HCT116 (cell line): ENCODE data around the gene RNASEL. TPM values are rescaled to one million over a fixed set of nuclear protein-coding genes. Genes with fewer than 3 reads are reported as not detected.

ENCODE experiments used
- ATAC-seq: fragments of 200-7000 bp; cut with Tn5 transposase; 2 replicates; pipeline ENCODE4 v1.9.1; 2020; ENCODE audit warnings: mild to moderate bottlenecking, moderate library complexity
- BruUV-seq: library from RNA; stranded (reverse); fragments of 400-500 nt; replicated peaks from 2 replicates; lab custom pipeline; 2021; lab: Mats Ljungman, UMichigan
- CTCF ChIA-PET: fragments of 300-600 bp; sonication (Branson Sonifier 250); formaldehyde crosslinking; loops from one replicate; lab custom pipeline; 2021; ENCODE audit warnings: antibody characterized with exemption; lab: Charles Lee
- POLR2A ChIA-PET: fragments of 300-600, 350-600 bp; sonication (Branson Sonifier 250); formaldehyde crosslinking; loops from one replicate; lab custom pipeline; 2021; ENCODE audit warnings: antibody characterized with exemption; lab: Charles Lee
- RAD21 ChIA-PET, 2 experiments: fragments of 300-600 bp; sonication (Branson Sonifier 250); formaldehyde crosslinking; loops; one replicate each; lab custom pipeline; 2023; ENCODE audit warnings: low total read pairs in 2 of 2; ENCODE audit not compliant: uncharacterized antibody in 2 of 2, unreplicated experiment in 2 of 2, low non-redundant PET in 1 of 2; lab: Charles Lee
- DNase-seq: peaks from one replicate; pipeline ENCODE4 v3.0.0-alpha.2; 2010; ENCODE audit warnings: low read depth, low spot score
- H2AFZ ChIP-seq: fragments of 200-600 bp; shearing (Covaris generic), sonication (generic); 2 replicates; pipeline ENCODE4 v1.6.1; 2017; ENCODE audit warnings: low read depth, mixed run types, mixed read lengths, antibody characterized with exemption, low read length; ENCODE audit not compliant: poor library complexity, severe bottlenecking
- H3K27ac ChIP-seq: 2 replicates; pipeline ENCODE4 v1.5.1; 2012; ENCODE audit warnings: low read depth, low read length
- H3K27me3 ChIP-seq: fragments of 200-600 bp; sonication (generic); 2 replicates; pipeline ENCODE4 v1.6.1; 2016; ENCODE audit warnings: mixed run types, low read length, mixed read lengths; ENCODE audit not compliant: insufficient read depth
- H3K36me3 ChIP-seq, 2 experiments: fragments of 200-500 bp in 1 of 2; fragments of 200-600 bp in 1 of 2; sonication (Bioruptor generic) in 1 of 2; sonication (generic) in 1 of 2; 2 replicates each; pipeline versions ENCODE4 v1.5.1 to v1.6.1; 2014 to 2016; ENCODE audit warnings: low read length in 2 of 2, inconsistent platforms in 1 of 2, mixed read lengths in 1 of 2, mixed run types in 1 of 2; ENCODE audit not compliant: insufficient read depth in 2 of 2, control insufficient read depth in 1 of 2
- H3K4me1 ChIP-seq, 2 experiments: fragments of 200-600 bp in 1 of 2; sonication (generic) in 1 of 2; 2 replicates each; pipeline versions ENCODE4 v1.5.1 to v1.6.1; 2012 to 2017; ENCODE audit warnings: low read length in 2 of 2, inconsistent platforms in 1 of 2, mild to moderate bottlenecking in 1 of 2, mixed read lengths in 1 of 2, mixed run types in 1 of 2, moderate library complexity in 1 of 2; ENCODE audit not compliant: insufficient read depth in 2 of 2, control insufficient read depth in 1 of 2
- H3K4me2 ChIP-seq: fragments of 200-600 bp; sonication (generic); 2 replicates; pipeline ENCODE4 v1.6.1; 2017; ENCODE audit warnings: mixed run types, low read length, mixed read lengths
- H3K4me3 ChIP-seq, 2 experiments: fragments of 200-600 bp in 1 of 2; sonication (generic) in 1 of 2; replicated peaks in 1 of 2; 2 replicates each; pipeline ENCODE4 v1.5.1; 2011 to 2016; ENCODE audit warnings: low read length in 2 of 2, control low read depth in 1 of 2, low read depth in 1 of 2, mild to moderate bottlenecking in 1 of 2, mixed read lengths in 1 of 2, mixed run types in 1 of 2
- H3K79me2 ChIP-seq: fragments of 200-600 bp; sonication (generic); 2 replicates; pipeline ENCODE4 v1.6.1; 2017; ENCODE audit warnings: mild to moderate bottlenecking, mixed run types, low read length, moderate library complexity, mixed read lengths; ENCODE audit not compliant: insufficient read depth
- H3K9ac ChIP-seq: fragments of 200-600 bp; sonication (generic); 2 replicates; pipeline ENCODE4 v1.6.1; 2016; ENCODE audit warnings: low read length, mixed read lengths
- H3K9me2 ChIP-seq: fragments of 200-600 bp; sonication (generic), shearing (Covaris generic); 2 replicates; pipeline ENCODE4 v1.6.1; 2017; ENCODE audit warnings: mixed run types, mild to moderate bottlenecking, moderate library complexity; ENCODE audit not compliant: insufficient read depth
- H3K9me3 ChIP-seq, 2 experiments: fragments of 200-500 bp in 1 of 2; fragments of 200-600 bp in 1 of 2; sonication (Bioruptor generic) in 1 of 2; sonication (generic) in 1 of 2; 2 replicates each; pipeline ENCODE4 v1.6.1; 2014 to 2017; ENCODE audit warnings: low read length in 2 of 2, mixed read lengths in 2 of 2, inconsistent platforms in 1 of 2, low read depth in 1 of 2, mild to moderate bottlenecking in 1 of 2, mixed run types in 1 of 2, moderate library complexity in 1 of 2; ENCODE audit not compliant: control insufficient read depth in 1 of 2, insufficient read depth in 1 of 2
- H4K20me1 ChIP-seq: fragments of 200-600 bp; sonication (generic), shearing (Covaris generic); 2 replicates; pipeline ENCODE4 v1.6.1; 2017; ENCODE audit warnings: mixed run types, mild to moderate bottlenecking, moderate library complexity; ENCODE audit not compliant: insufficient read depth
- CBX3 ChIP-seq: IDR thresholded peaks from 2 replicates; pipeline ENCODE4 v1.6.1; 2012; ENCODE audit warnings: low read depth
- CEBPB ChIP-seq: IDR thresholded peaks from 2 replicates; pipeline ENCODE4 v1.6.1; 2012; ENCODE audit warnings: low read depth
- EGR1 ChIP-seq: IDR thresholded peaks from 2 replicates; pipeline ENCODE4 v1.6.1; 2012; ENCODE audit warnings: low read depth
- ELF1 ChIP-seq: IDR thresholded peaks from 2 replicates; pipeline ENCODE4 v1.6.1; 2012; ENCODE audit warnings: low read depth, borderline replicate concordance
- EZH2phosphoT487 ChIP-seq: fragments of 200-600 bp; IDR thresholded peaks from 2 replicates; pipeline ENCODE4 v1.6.1; 2018; ENCODE audit warnings: antibody characterized with exemption, borderline replicate concordance
- MAX ChIP-seq: IDR thresholded peaks from 2 replicates; pipeline ENCODE4 v1.6.1; 2012
- RAD21 ChIP-seq: IDR thresholded peaks from 2 replicates; pipeline ENCODE4 v1.6.1; 2012; ENCODE audit warnings: low read depth, mild to moderate bottlenecking
- SIN3A ChIP-seq: IDR thresholded peaks from 2 replicates; pipeline ENCODE4 v1.6.1; 2012; ENCODE audit warnings: low read depth
- SRF ChIP-seq: IDR thresholded peaks from 2 replicates; pipeline ENCODE4 v1.6.1; 2012; ENCODE audit warnings: low read depth
- TCF7L2 ChIP-seq: IDR thresholded peaks from 2 replicates; pipeline ENCODE4 v1.7.0; 2011; ENCODE audit warnings: borderline replicate concordance, inconsistent platforms; ENCODE audit not compliant: insufficient read depth, insufficient read length; ENCODE audit errors: extremely low read depth
- YY1 ChIP-seq: IDR thresholded peaks from 2 replicates; pipeline ENCODE4 v1.6.1; 2011; ENCODE audit warnings: low read length, low read depth, moderate library complexity, mild to moderate bottlenecking; ENCODE audit not compliant: insufficient replicate concordance; ENCODE audit errors: extremely low read depth
- ZBTB33 ChIP-seq: IDR thresholded peaks from 2 replicates; pipeline ENCODE4 v1.6.1; 2011; ENCODE audit warnings: mild to moderate bottlenecking, low read length, moderate library complexity; ENCODE audit not compliant: insufficient replicate concordance; ENCODE audit errors: extremely low read depth
- ZFX ChIP-seq: fragments of 450-650 bp; IDR thresholded peaks from 2 replicates; pipeline ENCODE4 v1.6.1; 2017
- ZNF274 ChIP-seq: fragments of 200-500 bp; sonication (Bioruptor generic); IDR thresholded peaks from 2 replicates; pipeline ENCODE4 v1.6.1; 2014; ENCODE audit warnings: mild to moderate bottlenecking, low read depth, low read length, inconsistent platforms
- intact Hi-C: fragments of 100-400 bp; cut with micrococcal nuclease; formaldehyde crosslinking; loops from 2 replicates; pipeline ENCODE4 v1.10.0; 2022
- total RNA-seq: library from RNA; stranded (reverse); gene quantifications from one replicate; pipeline ENCODE4 v1.2.1, GENCODE V29; 2021; ENCODE audit not compliant: unreplicated experiment
- TF ChIP-seq, protein P1 (sequence below): IDR thresholded peaks from 2 replicates; pipeline ENCODE4 v1.6.1; 2012; ENCODE audit warnings: low read depth

The RNASEL gene
- total RNA-seq, 1 experiment from 2014 or later: 2.9 TPM

DNA sequence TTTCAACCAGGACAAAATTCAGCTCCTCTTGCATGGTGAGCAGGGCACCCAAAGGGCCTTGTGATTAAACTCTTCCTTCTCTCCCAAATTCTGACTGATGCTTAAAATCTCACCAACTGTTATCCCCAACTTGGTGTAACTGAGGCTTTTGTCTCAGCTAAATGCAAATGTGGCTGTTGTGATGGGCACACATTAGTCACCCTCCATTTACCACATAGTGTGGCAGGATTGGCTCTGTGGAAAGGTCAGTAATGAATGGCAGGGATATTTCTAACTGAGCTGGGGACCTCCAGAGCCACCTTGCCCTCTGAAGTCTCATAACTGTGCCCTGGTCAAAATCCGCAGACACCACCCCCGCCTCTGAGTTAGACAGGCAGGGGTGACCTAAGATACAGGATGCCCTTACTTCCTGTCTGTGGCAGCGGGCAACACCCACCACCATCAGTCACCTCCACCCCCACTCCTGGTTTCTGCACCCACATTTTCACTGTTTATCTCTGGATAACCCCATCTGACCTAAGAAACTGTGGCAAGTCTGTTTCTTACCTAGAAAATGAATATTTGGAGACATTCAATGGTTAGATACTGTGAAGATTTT is 40.5 kb upstream of the RNASEL start:
- no peak overlapping the region for H3K9ac ChIP-seq
- H3K9me3 ChIP-seq: no peaks in the 10 kb centered on the region
- no peaks in the 10 kb centered on the region for H3K27me3 ChIP-seq
- ChIA-PET POLR2A (no interaction called here), RAD21 (no interaction called here)
- DNase-seq: no peak
- no peak overlapping the region for H2AFZ ChIP-seq
- BruUV-seq: no TSS peak
- intact Hi-C loops: no loop called here
- no peaks in the 10 kb centered on the region for H4K20me1 ChIP-seq
- no peak for ATAC-seq
- no peaks in the 10 kb centered on the region for H3K36me3 ChIP-seq
- H3K4me2 ChIP-seq: no peak overlapping the region
- no peak overlapping the region for H3K4me3 ChIP-seq
- TF ChIP-seq CEBPB (no peak), MAX (no peak), EGR1 (no peak), ELF1 (no peak), YY1 (no peak), ZNF274 (no peak), ZFX (no peak), EZH2phosphoT487 (no peak), ZBTB33 (no peak), RAD21 (no peak), SIN3A (no peak), SRF (no peak), CBX3 (no peak), TCF7L2 (no peak)
- TF ChIP-seq, protein P1, sequence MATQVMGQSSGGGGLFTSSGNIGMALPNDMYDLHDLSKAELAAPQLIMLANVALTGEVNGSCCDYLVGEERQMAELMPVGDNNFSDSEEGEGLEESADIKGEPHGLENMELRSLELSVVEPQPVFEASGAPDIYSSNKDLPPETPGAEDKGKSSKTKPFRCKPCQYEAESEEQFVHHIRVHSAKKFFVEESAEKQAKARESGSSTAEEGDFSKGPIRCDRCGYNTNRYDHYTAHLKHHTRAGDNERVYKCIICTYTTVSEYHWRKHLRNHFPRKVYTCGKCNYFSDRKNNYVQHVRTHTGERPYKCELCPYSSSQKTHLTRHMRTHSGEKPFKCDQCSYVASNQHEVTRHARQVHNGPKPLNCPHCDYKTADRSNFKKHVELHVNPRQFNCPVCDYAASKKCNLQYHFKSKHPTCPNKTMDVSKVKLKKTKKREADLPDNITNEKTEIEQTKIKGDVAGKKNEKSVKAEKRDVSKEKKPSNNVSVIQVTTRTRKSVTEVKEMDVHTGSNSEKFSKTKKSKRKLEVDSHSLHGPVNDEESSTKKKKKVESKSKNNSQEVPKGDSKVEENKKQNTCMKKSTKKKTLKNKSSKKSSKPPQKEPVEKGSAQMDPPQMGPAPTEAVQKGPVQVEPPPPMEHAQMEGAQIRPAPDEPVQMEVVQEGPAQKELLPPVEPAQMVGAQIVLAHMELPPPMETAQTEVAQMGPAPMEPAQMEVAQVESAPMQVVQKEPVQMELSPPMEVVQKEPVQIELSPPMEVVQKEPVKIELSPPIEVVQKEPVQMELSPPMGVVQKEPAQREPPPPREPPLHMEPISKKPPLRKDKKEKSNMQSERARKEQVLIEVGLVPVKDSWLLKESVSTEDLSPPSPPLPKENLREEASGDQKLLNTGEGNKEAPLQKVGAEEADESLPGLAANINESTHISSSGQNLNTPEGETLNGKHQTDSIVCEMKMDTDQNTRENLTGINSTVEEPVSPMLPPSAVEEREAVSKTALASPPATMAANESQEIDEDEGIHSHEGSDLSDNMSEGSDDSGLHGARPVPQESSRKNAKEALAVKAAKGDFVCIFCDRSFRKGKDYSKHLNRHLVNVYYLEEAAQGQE: no peak
- TF ChIP-seq, all 23 proteins: peak for 0
- H3K27ac ChIP-seq: no peak overlapping the region
- H3K4me1 ChIP-seq: peaks cover 6 to 18% of the 10 kb centered on the region in 2 experiments; a peak in 3 of 4 replicates
- H3K79me2 ChIP-seq: no peaks in the 10 kb centered on the region
- CTCF ChIA-PET: no interaction called here
- H3K9me2 ChIP-seq: no peaks in the 10 kb centered on the region
